Liver (tissue), 9 donors: Measurements from ENCODE around the gene SARDH. TPM values are rescaled to one million over a fixed set of nuclear protein-coding genes. Genes with fewer than 3 reads are reported as not detected.

Source experiments
- DNase-seq: peaks from one replicate; pipeline ENCODE4 v3.0.0-alpha.2; 2017; ENCODE audit warnings: low spot score
- H3K27ac ChIP-seq, 2 donors: one replicate each; pipeline ENCODE4 v1.7.0; 2013; ENCODE audit warnings: inconsistent platforms in 2 of 2, low read length in 2 of 2, control low read depth in 1 of 2, low read depth in 1 of 2, mild to moderate bottlenecking in 1 of 2
- H3K27me3 ChIP-seq, 4 donors: one replicate each; pipeline versions ENCODE4 v1.6.1 to v1.7.0; 2013; ENCODE audit warnings: low read length in 3 of 4, inconsistent platforms in 1 of 4, mild to moderate bottlenecking in 1 of 4, moderate library complexity in 1 of 4; ENCODE audit not compliant: control insufficient read depth in 4 of 4, insufficient read depth in 4 of 4
- H3K36me3 ChIP-seq, 4 donors: one replicate each; pipeline versions ENCODE4 v1.6.1 to v1.7.0; 2013; ENCODE audit warnings: low read length in 3 of 4, mild to moderate bottlenecking in 3 of 4, low read depth in 1 of 4, moderate library complexity in 1 of 4; ENCODE audit not compliant: control insufficient read depth in 4 of 4, insufficient read depth in 3 of 4
- H3K4me1 ChIP-seq, 4 donors: one replicate each; pipeline versions ENCODE4 v1.6.1 to v1.7.0; 2013; ENCODE audit warnings: low read length in 3 of 4, mild to moderate bottlenecking in 3 of 4, moderate library complexity in 1 of 4; ENCODE audit not compliant: control insufficient read depth in 4 of 4, insufficient read depth in 4 of 4
- H3K4me3 ChIP-seq, 3 donors: one replicate each; pipeline versions ENCODE4 v1.6.1 to v1.7.0; 2013; ENCODE audit warnings: low read length in 3 of 3, control low read depth in 1 of 3, low read depth in 1 of 3, mild to moderate bottlenecking in 1 of 3
- H3K9ac ChIP-seq, 2 donors: one replicate each; pipeline ENCODE4 v1.7.0; 2013; ENCODE audit warnings: low read length in 2 of 2, mild to moderate bottlenecking in 2 of 2, moderate library complexity in 2 of 2, control low read depth in 1 of 2, low read depth in 1 of 2
- H3K9me3 ChIP-seq, 4 donors: one replicate each; pipeline versions ENCODE4 v1.6.1 to v1.7.0; 2013; ENCODE audit warnings: low read length in 3 of 4; ENCODE audit not compliant: control insufficient read depth in 4 of 4
- EGR1 ChIP-seq, 2 donors: IDR thresholded peaks; 2 replicates each; pipeline ENCODE4 v1.6.1; 2016 to 2018; ENCODE audit warnings: antibody characterized with exemption in 2 of 2, low read depth in 2 of 2
- FOXA1 ChIP-seq: IDR thresholded peaks from 2 replicates; pipeline ENCODE4 v1.6.1; 2016; ENCODE audit warnings: antibody characterized with exemption
- FOXA2 ChIP-seq: IDR thresholded peaks from 2 replicates; pipeline ENCODE4 v1.6.1; 2016; ENCODE audit warnings: antibody characterized with exemption
- GABPA ChIP-seq, 2 donors: IDR thresholded peaks in 1 of 2; conservative IDR thresholded peaks in 1 of 2; 2 replicates each; pipeline ENCODE4 v1.6.1; 2016; ENCODE audit warnings: antibody characterized with exemption in 2 of 2, mild to moderate bottlenecking in 1 of 2, moderate library complexity in 1 of 2
- HNF4A ChIP-seq, 2 donors: conservative IDR thresholded peaks; 2 replicates each; pipeline ENCODE4 v1.6.1; 2016; ENCODE audit warnings: antibody characterized with exemption in 2 of 2, mild to moderate bottlenecking in 2 of 2
- HNF4G ChIP-seq: IDR thresholded peaks from 2 replicates; pipeline ENCODE4 v1.6.1; 2016; ENCODE audit warnings: antibody characterized with exemption
- JUND ChIP-seq, 2 donors: IDR thresholded peaks; 2 replicates each; pipeline ENCODE4 v1.6.1; 2016; ENCODE audit warnings: antibody characterized with exemption in 2 of 2
- NR2F2 ChIP-seq: IDR thresholded peaks from 2 replicates; pipeline ENCODE4 v1.6.1; 2016; ENCODE audit warnings: antibody characterized with exemption
- RAD21 ChIP-seq, 2 donors: IDR thresholded peaks; 2 replicates each; pipeline ENCODE4 v1.6.1; 2016; ENCODE audit warnings: antibody characterized with exemption in 2 of 2, mild to moderate bottlenecking in 2 of 2
- RXRA ChIP-seq, 2 donors: IDR thresholded peaks; 2 replicates each; pipeline ENCODE4 v1.6.1; 2017 to 2018; ENCODE audit warnings: antibody characterized with exemption in 2 of 2, mild to moderate bottlenecking in 1 of 2
- SP1 ChIP-seq: IDR thresholded peaks from 2 replicates; pipeline ENCODE4 v1.6.1; 2018; ENCODE audit warnings: antibody characterized with exemption, mild to moderate bottlenecking
- TAF1 ChIP-seq: conservative IDR thresholded peaks from 2 replicates; pipeline ENCODE4 v1.6.1; 2016; ENCODE audit warnings: antibody characterized with exemption, mild to moderate bottlenecking
- YY1 ChIP-seq: IDR thresholded peaks from 2 replicates; pipeline ENCODE4 v1.6.1; 2016; ENCODE audit warnings: antibody characterized with exemption, mild to moderate bottlenecking
- WGBS: extraction: QIAGEN DNeasy Blood & Tissue Kit; methylation state at CpG from one replicate; pipeline ENCODE4 v1.1.7; 2013; 5-methylcytosine and 5-hydroxymethylcytosine counted together
- polyA plus RNA-seq, 2 donors: library from polyadenylated mRNA; stranded (reverse) in 1 of 2; unstranded in 1 of 2; fragments of 200-250 nt in 1 of 2; fragments of >200 nt in 1 of 2; fragmentation: Nextera tagmentation in 1 of 2; extraction: Ambion mirVana in 1 of 2; gene quantifications; one replicate each; pipeline versions ENCODE4 v1.2.1 to v1.2.3, GENCODE V29; 2013 to 2015
- total RNA-seq, 2 donors: library from RNA; depleted of rRNA; stranded (reverse); fragments of >200 nt; gene quantifications; one replicate each; pipeline ENCODE4 v1.2.3, GENCODE V29; 2014
- TF ChIP-seq, protein P1 (sequence below): IDR thresholded peaks from 2 replicates; pipeline ENCODE4 v1.6.1; 2016; ENCODE audit warnings: antibody characterized with exemption
- TF ChIP-seq, protein P2 (sequence below): fragments of 150-350 bp; IDR thresholded peaks from 2 replicates; pipeline ENCODE4 v1.5.1; 2017; ENCODE audit warnings: improper control_type of control experiment, low read depth, low read length; ENCODE audit not compliant: missing input control
- TF ChIP-seq, protein P3 (sequence below): IDR thresholded peaks from 2 replicates; pipeline ENCODE4 v1.6.1; 2016; ENCODE audit warnings: antibody characterized with exemption
- TF ChIP-seq, protein P4 (sequence below): IDR thresholded peaks from 2 replicates; pipeline ENCODE4 v1.6.1; 2016; ENCODE audit warnings: antibody characterized with exemption
- donor health status: healthy.
- donor health status: healthy.
- donor health status: healthy.
- donor health status: healthy.
- donor health status: healthy.

Gene SARDH
- total and polyA plus RNA-seq, 4 donors: 53.7 to 291 (median 63.4) TPM

DNA sequence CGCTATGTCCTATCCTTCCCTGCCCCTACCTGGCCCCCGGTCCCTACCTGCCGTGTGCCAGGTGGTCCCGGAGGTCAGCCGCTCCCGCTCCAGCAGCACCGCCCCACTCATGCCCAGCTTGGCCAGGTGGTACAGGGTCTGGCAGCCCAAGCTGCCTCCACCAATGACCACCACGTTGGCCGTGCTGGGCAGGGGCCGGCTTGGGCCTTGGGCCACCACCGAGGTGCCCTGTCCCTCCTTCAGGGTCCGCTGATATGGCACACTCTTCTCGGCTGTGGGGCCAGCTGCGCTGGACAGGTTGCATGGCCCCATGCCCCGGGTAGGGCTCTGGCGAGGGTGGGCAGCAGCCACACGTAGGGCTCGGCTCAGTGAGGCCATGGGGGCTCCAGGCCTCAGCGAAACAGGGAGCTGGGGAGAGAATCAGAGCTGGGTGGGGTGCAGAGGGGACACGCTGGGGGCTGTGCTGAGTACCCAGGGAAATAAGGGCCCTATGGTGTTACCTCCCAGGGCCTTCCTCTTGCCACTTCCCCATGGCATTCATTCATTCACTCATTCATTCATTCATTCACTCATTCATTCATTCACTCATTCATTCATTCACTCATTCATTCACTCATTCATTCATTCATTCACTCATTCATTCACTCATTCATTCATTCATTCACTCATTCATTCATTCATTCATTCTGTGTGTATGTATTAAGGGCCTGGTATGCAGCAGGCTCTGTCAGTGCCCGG is 4.2 kb downstream of the SARDH start:
- WGBS: 90% methylated on average over 21 of the region's 21 CpGs
- no peak overlapping the region for H3K4me3 ChIP-seq
- H3K9me3 ChIP-seq: no peaks in the 10 kb centered on the region
- H3K27me3 ChIP-seq: no peaks in the 10 kb centered on the region
- TF ChIP-seq TAF1 (no peak), FOXA1 (no peak), EGR1 (IDR thresholded peaks at IDR 0.05; ENCODE audit: low read depth in 2 of 2) (no peak), HNF4A (conservative IDR thresholded peaks at IDR 0.05) (no peak), GABPA (IDR thresholded peaks at IDR 0.05 in 1 of 2, conservative IDR thresholded peaks at IDR 0.05 in 1 of 2) (no peak), JUND (IDR thresholded peaks at IDR 0.05) (no peak), HNF4G (no peak), NR2F2 (no peak), RXRA (IDR thresholded peaks at IDR 0.05) (no peak), YY1 (no peak), FOXA2 (no peak)
- TF ChIP-seq, protein P1, sequence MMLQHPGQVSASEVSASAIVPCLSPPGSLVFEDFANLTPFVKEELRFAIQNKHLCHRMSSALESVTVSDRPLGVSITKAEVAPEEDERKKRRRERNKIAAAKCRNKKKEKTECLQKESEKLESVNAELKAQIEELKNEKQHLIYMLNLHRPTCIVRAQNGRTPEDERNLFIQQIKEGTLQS: no peak
- TF ChIP-seq, protein P2, sequence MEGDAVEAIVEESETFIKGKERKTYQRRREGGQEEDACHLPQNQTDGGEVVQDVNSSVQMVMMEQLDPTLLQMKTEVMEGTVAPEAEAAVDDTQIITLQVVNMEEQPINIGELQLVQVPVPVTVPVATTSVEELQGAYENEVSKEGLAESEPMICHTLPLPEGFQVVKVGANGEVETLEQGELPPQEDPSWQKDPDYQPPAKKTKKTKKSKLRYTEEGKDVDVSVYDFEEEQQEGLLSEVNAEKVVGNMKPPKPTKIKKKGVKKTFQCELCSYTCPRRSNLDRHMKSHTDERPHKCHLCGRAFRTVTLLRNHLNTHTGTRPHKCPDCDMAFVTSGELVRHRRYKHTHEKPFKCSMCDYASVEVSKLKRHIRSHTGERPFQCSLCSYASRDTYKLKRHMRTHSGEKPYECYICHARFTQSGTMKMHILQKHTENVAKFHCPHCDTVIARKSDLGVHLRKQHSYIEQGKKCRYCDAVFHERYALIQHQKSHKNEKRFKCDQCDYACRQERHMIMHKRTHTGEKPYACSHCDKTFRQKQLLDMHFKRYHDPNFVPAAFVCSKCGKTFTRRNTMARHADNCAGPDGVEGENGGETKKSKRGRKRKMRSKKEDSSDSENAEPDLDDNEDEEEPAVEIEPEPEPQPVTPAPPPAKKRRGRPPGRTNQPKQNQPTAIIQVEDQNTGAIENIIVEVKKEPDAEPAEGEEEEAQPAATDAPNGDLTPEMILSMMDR: no peak
- TF ChIP-seq, protein P3, sequence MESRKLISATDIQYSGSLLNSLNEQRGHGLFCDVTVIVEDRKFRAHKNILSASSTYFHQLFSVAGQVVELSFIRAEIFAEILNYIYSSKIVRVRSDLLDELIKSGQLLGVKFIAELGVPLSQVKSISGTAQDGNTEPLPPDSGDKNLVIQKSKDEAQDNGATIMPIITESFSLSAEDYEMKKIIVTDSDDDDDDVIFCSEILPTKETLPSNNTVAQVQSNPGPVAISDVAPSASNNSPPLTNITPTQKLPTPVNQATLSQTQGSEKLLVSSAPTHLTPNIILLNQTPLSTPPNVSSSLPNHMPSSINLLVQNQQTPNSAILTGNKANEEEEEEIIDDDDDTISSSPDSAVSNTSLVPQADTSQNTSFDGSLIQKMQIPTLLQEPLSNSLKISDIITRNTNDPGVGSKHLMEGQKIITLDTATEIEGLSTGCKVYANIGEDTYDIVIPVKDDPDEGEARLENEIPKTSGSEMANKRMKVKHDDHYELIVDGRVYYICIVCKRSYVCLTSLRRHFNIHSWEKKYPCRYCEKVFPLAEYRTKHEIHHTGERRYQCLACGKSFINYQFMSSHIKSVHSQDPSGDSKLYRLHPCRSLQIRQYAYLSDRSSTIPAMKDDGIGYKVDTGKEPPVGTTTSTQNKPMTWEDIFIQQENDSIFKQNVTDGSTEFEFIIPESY: no peak
- TF ChIP-seq, protein P4, sequence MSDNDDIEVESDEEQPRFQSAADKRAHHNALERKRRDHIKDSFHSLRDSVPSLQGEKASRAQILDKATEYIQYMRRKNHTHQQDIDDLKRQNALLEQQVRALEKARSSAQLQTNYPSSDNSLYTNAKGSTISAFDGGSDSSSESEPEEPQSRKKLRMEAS: no peak
- H3K4me1 ChIP-seq: peaks cover 0 to 60% (median 32%) of the 10 kb centered on the region in 4 donors
- H3K36me3 ChIP-seq: peaks cover 0 to 21% (median 8%) of the 10 kb centered on the region in 4 donors
- no peak for DNase-seq
- H3K27ac ChIP-seq: no peak overlapping the region
- no peak overlapping the region for H3K9ac ChIP-seq

DNA sequence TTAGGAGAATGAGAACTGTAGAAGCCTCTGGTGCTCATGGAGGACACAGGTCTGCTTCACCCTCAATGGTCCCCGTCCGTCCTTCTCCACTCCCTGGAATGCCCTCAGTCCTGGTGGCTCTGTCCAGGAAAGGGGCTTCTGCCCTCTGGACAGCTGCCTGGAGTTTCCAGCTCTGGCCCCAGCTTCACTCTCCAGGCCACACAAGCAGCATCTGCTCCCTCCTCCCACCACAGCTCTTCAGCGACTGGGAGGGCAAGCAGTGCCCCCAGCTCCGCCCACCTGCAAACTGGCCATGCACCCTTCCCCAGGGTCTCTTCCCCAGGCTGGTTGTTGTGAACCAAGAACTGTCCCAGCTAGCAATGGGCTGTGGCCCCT is 4.7 kb downstream of the SARDH start:
- DNase-seq: no peak
- Histone ChIP-seq H3K4me3 (no peak overlapping the region), H3K27ac (no peak overlapping the region), H3K4me1 (peaks cover 0 to 54% (median 27%) of the 10 kb centered on the region in 4 donors), H3K27me3 (no peaks in the 10 kb centered on the region), H3K9ac (no peak overlapping the region), H3K36me3 (peaks cover 0 to 22% (median 10%) of the 10 kb centered on the region in 4 donors), H3K9me3 (no peaks in the 10 kb centered on the region)
- 93% methylated on average over 4 of the region's 4 CpGs for WGBS
- TF ChIP-seq, protein P2: no peak
- no peak for TF ChIP-seq YY1
- TF ChIP-seq, protein P1: no peak
- TF ChIP-seq RXRA (IDR thresholded peaks at IDR 0.05): no peak
- TF ChIP-seq JUND (IDR thresholded peaks at IDR 0.05): no peak
- TF ChIP-seq NR2F2: no peak
- no peak for TF ChIP-seq FOXA2
- TF ChIP-seq, protein P4: no peak
- no peak for TF ChIP-seq HNF4A (conservative IDR thresholded peaks at IDR 0.05)
- TF ChIP-seq, protein P3: no peak
- TF ChIP-seq GABPA (IDR thresholded peaks at IDR 0.05 in 1 of 2, conservative IDR thresholded peaks at IDR 0.05 in 1 of 2): no peak
- TF ChIP-seq RAD21 (IDR thresholded peaks at IDR 0.05): no peak
- TF ChIP-seq SP1: no peak
- TF ChIP-seq FOXA1: no peak
- no peak for TF ChIP-seq TAF1
